AG04449 (cell line): ENCODE measurements around the gene ZBTB17.

ENCODE experiments used
- CTCF ChIA-PET: fragments of 350-600 bp; formaldehyde crosslinking; extraction: SDS; loops from one replicate; lab custom pipeline; 2021; ENCODE audit warnings: antibody characterized with exemption; lab: Yijun Ruan, JAX
- POLR2A ChIA-PET: fragments of 400-600, 350-600 bp; formaldehyde crosslinking; extraction: SDS; loops from one replicate; lab custom pipeline; 2020; ENCODE audit warnings: antibody characterized with exemption, inconsistent platforms; lab: Yijun Ruan, JAX
- DNase-seq: peaks from one replicate; pipeline ENCODE4 v3.0.0-alpha.2; 2010; ENCODE audit warnings: low read depth, low spot score
- H3K4me3 ChIP-seq: 2 replicates; pipeline ENCODE4 v1.5.1; 2011; ENCODE audit warnings: low read depth, mild to moderate bottlenecking, control low read depth, low read length
- TF ChIP-seq, protein P1 (sequence below): IDR thresholded peaks from one replicate; pipeline ENCODE4 v1.5.1; 2011; ENCODE audit warnings: mild to moderate bottlenecking, moderate library complexity, low read length, control low read depth, inconsistent platforms; ENCODE audit not compliant: insufficient read depth; ENCODE audit errors: missing control alignments

ZBTB17 gene

DNA sequence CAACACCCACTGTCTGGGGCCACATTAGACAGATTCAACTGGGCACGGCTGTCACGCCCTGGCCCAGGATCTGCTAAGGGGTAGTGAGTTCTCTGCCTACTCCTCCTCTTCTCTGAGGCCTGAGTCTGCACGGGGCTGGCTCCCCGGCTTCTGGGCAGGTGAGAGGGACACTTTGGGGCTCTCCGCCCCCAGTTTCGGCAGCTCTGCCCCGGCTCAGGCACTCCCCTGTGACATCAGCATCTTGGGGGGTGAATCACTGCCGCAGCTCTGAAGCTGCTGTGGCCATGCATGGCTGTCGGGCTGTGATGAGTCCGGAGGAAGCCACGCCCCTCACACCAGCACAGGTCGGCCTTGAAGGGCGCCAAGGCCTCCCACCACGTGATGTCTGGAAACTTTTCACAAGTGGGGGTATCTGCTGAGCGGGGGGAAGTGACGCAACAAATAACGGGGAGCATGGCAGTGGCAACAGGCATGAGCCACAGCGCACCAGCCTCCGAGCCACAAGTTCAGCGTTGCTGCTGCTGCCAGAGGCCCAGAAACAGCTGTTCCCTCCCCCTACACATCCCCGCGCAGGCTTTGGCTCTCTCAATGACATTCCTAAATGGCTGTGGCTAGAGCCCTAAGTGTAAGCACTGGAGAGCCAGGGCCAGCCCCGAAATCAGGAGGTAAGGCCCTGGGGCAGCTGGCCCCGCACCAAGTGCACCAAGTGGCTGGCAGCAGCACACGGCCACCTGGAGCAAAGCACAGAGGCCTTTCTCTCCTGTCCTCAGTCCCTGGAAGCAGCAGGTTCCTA is 26.3 kb downstream of the ZBTB17 start:
- POLR2A ChIA-PET: interaction anchor here (0.6 to 1.7 kb wide), 9 partner anchors 12 to 155 kb away, joined by 3 to 6 read pairs (median 3); partner anchors contain the start of gene ZBTB17
- peak; percentile 85 for DNase-seq
- TF ChIP-seq, protein P1, sequence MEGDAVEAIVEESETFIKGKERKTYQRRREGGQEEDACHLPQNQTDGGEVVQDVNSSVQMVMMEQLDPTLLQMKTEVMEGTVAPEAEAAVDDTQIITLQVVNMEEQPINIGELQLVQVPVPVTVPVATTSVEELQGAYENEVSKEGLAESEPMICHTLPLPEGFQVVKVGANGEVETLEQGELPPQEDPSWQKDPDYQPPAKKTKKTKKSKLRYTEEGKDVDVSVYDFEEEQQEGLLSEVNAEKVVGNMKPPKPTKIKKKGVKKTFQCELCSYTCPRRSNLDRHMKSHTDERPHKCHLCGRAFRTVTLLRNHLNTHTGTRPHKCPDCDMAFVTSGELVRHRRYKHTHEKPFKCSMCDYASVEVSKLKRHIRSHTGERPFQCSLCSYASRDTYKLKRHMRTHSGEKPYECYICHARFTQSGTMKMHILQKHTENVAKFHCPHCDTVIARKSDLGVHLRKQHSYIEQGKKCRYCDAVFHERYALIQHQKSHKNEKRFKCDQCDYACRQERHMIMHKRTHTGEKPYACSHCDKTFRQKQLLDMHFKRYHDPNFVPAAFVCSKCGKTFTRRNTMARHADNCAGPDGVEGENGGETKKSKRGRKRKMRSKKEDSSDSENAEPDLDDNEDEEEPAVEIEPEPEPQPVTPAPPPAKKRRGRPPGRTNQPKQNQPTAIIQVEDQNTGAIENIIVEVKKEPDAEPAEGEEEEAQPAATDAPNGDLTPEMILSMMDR: no peak
- CTCF ChIA-PET: interaction anchor here (0.6 to 3.1 kb wide), 6 partner anchors 12 to 134 kb away, joined by 3 to 13 read pairs (median 4); no protein-coding TSS in a partner anchor
- H3K4me3 ChIP-seq: peak overlapping the region; percentile 41

DNA sequence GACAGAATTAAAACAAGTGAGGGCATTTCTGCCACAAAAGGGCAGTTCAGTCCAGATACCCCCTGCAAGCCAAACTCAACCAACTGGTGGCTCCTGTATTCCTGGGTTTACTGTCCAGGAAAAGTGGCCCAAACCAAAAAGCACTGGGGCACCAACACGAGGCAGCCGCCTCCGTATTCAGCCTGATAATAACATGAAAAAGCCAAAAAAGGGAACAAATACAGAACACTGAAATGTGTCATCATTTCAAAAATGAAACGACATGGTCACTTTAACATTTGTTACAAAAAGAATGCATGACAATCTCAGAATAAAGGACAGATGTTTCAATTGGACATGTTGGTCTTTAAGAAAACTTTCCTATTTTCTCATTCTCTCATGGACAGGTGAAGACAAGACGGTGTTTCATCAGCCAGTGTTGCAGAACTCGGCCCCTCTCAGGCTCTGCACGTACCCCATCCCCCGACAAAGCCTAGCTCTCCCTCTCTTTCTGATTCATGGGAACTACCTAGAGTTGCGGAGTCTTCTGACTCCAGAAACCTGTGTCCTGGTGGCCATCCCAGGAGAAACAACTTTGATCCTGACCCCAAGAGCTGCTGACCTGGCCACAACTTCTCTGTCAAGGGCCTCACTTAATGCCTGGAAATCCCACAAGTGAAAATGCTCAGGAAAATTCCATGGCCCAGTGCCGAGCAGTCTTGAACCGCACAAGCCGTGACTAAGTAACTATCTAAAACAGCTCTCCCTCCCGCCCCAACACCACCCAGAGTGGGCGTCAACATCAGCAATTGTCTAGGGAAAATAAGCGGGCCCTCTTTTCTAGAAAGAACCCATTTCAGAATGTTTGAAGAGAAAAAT is 27.1 kb downstream of the ZBTB17 start:
- peak; percentile 69 for DNase-seq
- H3K4me3 ChIP-seq: peak overlapping the region; percentile 41
- ChIA-PET CTCF (interaction anchor here (0.6 to 3.1 kb wide), 6 partner anchors 11 to 133 kb away, joined by 3 to 13 read pairs (median 4); no protein-coding TSS in a partner anchor), POLR2A (interaction anchor here (0.6 to 1.7 kb wide), 5 partner anchors 11 to 154 kb away, joined by 3 to 6 read pairs (median 3); no protein-coding TSS in a partner anchor)
- TF ChIP-seq, protein P1: no peak

DNA sequence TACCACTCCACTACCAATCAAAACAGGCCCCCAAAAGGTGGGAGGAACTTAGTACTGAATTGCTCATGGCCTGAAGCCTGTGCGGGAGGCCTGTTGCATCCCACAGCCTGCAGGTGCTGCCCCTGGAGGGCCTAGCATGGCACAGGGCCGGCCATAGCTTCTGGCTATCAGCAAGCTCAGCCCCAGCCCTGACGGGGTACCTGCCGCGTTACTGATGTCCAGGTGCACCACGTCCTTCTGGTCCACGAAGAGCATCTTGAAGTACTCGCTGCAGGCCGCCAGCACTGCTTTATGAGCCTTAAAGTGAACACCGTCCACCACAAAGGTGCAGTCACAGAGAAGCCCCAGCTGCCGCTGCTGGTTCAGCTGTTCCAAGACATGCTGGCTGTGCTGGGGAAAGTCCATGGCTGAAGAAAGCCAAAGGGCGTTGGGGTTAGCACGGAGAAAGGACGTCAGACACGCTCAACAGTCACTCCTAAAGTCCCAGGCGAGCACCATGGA is 27.8 kb downstream of the ZBTB17 start:
- ChIA-PET POLR2A (interaction anchor here (1.7 kb wide), 1 partner anchor 153 kb away, joined by 6 read pairs; no protein-coding TSS in a partner anchor), CTCF (interaction anchor here (3.1 kb wide), 1 partner anchor 133 kb away, joined by 13 read pairs; no protein-coding TSS in a partner anchor)
- no peak for DNase-seq
- no peak overlapping the region for H3K4me3 ChIP-seq
- TF ChIP-seq, protein P1: no peak

DNA sequence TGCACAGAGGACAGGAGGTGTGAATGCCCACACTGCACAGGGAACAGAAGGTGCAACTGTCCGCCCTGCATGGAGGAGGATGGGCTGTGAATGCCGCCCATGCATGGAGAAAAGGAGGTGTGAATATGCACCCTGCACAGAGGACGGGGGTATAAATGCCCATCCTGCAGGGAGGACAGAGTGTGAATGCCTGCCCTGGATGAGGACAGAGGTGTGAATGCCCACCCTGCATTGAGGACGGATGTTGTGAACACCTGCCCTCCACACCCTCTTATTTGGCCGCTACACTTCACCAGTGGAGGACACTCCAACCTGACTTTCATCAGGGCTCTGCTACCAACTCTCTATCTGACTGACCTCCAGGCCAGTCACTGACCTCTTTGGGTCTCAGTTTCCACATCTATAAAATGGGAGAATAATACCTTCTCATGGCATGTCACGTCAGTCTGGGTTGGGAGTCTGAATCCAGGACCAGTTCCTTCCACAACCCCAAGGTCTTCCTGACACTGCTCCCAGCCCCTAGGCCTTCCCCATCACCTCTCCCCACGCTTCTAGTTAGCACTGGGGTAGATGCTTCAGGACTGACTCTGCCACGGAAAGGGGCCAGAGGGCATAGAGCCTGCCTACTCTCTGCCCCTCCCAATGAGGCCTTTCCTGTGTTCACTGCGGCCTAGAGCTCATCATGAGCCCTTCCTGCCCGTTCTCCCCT is 28.4 kb downstream of the ZBTB17 start:
- CTCF ChIA-PET: no interaction called here
- H3K4me3 ChIP-seq: no peak overlapping the region
- DNase-seq: no peak
- TF ChIP-seq, protein P1: no peak
- POLR2A ChIA-PET: interaction anchor here (1.7 kb wide), 1 partner anchor 152 kb away, joined by 6 read pairs; no protein-coding TSS in a partner anchor

DNA sequence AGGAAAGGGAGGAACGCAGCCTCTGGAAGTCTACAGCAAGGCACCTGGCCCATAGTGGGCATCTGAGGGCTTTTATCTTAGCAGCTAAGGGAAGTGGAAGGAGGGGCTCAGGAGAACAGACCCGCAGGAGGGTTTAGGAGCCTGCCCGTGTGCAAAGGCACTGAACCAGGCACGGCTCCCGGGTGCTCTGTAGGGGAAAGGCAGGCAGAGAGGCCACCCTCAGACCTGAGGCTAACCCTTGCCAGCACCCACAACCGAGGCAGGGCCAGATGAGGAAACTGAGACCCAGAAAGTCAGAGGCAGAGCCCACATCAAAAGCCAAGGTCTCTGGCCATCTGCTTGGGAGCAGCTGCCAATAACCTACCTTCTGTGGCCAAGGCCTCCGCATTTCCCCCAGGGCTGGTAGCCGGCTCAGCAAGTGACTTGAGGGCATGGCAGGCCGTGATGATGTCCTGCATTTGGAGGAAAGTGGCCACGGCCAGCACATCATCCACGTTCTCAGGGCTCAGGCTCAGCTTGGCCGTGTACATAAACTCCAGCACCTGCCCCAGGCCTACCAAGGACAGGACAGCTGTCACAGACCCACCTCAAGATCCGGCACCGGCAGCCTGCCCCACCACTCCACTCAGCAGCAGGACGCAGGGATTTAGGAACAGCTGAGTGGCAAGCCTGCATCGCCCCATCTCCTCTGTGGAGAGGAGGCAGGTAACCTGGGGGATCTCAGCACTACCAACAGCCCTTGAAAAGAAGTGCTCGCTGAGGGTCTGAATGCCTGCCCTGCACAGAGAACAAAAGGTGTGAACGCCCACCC is 29.1 kb downstream of the ZBTB17 start:
- no peak overlapping the region for H3K4me3 ChIP-seq
- CTCF ChIA-PET: no interaction called here
- no peak for DNase-seq
- TF ChIP-seq, protein P1: no peak
- POLR2A ChIA-PET: no interaction called here
